Loucy (cell line): ENCODE data around the gene PACRGL.

Experiments used
- H2AFZ ChIP-seq: fragments of 200-600 bp; sonication (generic); 2 replicates; pipeline ENCODE4 v1.6.0; 2016; ENCODE audit warnings: antibody characterized with exemption, mild to moderate bottlenecking, low read length, moderate library complexity
- H3F3A ChIP-seq: fragments of 200-600 bp; 2 replicates; pipeline ENCODE4 v1.6.0; 2016; ENCODE audit warnings: antibody characterized with exemption, low read depth, mild to moderate bottlenecking
- H3K27me3 ChIP-seq: fragments of 200-600 bp; sonication (generic); 2 replicates; pipeline ENCODE4 v1.6.1; 2014; ENCODE audit warnings: low read length, mild to moderate bottlenecking; ENCODE audit not compliant: insufficient read depth, poor library complexity, severe bottlenecking
- H3K36me3 ChIP-seq: fragments of 200-600 bp; sonication (generic); 2 replicates; pipeline ENCODE4 v1.6.1; 2016; ENCODE audit warnings: low read length; ENCODE audit not compliant: insufficient read depth
- H3K4me1 ChIP-seq: fragments of 200-600 bp; sonication (generic); 2 replicates; pipeline ENCODE4 v1.5.1; 2014; ENCODE audit warnings: low read length, mild to moderate bottlenecking; ENCODE audit not compliant: insufficient read depth, poor library complexity, severe bottlenecking
- H3K4me2 ChIP-seq: fragments of 200-600 bp; sonication (generic); 2 replicates; pipeline ENCODE4 v1.6.0; 2014; ENCODE audit warnings: antibody characterized with exemption, low read length, low read depth, mild to moderate bottlenecking; ENCODE audit not compliant: poor library complexity, severe bottlenecking
- H3K4me3 ChIP-seq: fragments of 200-600 bp; sonication (generic); 2 replicates; pipeline ENCODE4 v1.5.1; 2014; ENCODE audit warnings: low read length, mild to moderate bottlenecking, mixed read lengths; ENCODE audit not compliant: poor library complexity, severe bottlenecking
- H3K79me2 ChIP-seq: fragments of 200-600 bp; sonication (generic); 2 replicates; pipeline ENCODE4 v1.6.1; 2014; ENCODE audit warnings: low read length; ENCODE audit not compliant: insufficient read depth
- H3K9ac ChIP-seq: fragments of 200-600 bp; sonication (generic); 2 replicates; pipeline ENCODE4 v1.6.0; 2014; ENCODE audit warnings: mild to moderate bottlenecking, low read depth, low read length, moderate library complexity; ENCODE audit not compliant: poor library complexity, severe bottlenecking
- H3K9me2 ChIP-seq: fragments of 200-600 bp; sonication (generic); replicated peaks from 2 replicates; pipeline ENCODE4 v1.6.1; 2016; ENCODE audit warnings: low read depth, low read length, mixed read lengths
- H3K9me3 ChIP-seq: fragments of 200-600 bp; sonication (generic); 2 replicates; pipeline ENCODE4 v1.6.1; 2014; ENCODE audit warnings: mild to moderate bottlenecking, antibody characterized with exemption, low read length, low read depth; ENCODE audit not compliant: insufficient read depth
- H4K20me1 ChIP-seq: fragments of 200-600 bp; sonication (generic); 2 replicates; pipeline ENCODE4 v1.6.0; 2014; ENCODE audit warnings: antibody characterized with exemption, low read length, mild to moderate bottlenecking; ENCODE audit not compliant: insufficient read depth, poor library complexity, severe bottlenecking
- EZH2phosphoT487 ChIP-seq: fragments of 200-600 bp; IDR thresholded peaks from 2 replicates; pipeline ENCODE4 v1.6.1; 2018; ENCODE audit warnings: antibody characterized with exemption, mild to moderate bottlenecking, moderate library complexity, borderline replicate concordance
- TF ChIP-seq, protein P1 (sequence below): fragments of 200-600 bp; sonication (generic); conservative IDR thresholded peaks from 2 replicates; pipeline ENCODE4 v1.5.1; 2014; ENCODE audit warnings: mild to moderate bottlenecking, antibody characterized with exemption, low read length

The PACRGL gene

GRCh38 chr4:20682853-20683252 lies 17.4 kb upstream of the PACRGL start:
- H3K4me2 ChIP-seq, result no peak overlapping the region
- no peaks in the 10 kb centered on the region for H3K9me2 ChIP-seq
- H3K9ac ChIP-seq, result no peak overlapping the region
- no peak overlapping the region for H3K4me3 ChIP-seq
- no peaks in the 10 kb centered on the region for H3K36me3 ChIP-seq
- H3F3A ChIP-seq, result no peaks in the 10 kb centered on the region
- H3K9me3 ChIP-seq, result no peaks in the 10 kb centered on the region
- no peak overlapping the region for H2AFZ ChIP-seq
- no peaks in the 10 kb centered on the region for H4K20me1 ChIP-seq
- no peak for TF ChIP-seq EZH2phosphoT487
- TF ChIP-seq, protein P1, sequence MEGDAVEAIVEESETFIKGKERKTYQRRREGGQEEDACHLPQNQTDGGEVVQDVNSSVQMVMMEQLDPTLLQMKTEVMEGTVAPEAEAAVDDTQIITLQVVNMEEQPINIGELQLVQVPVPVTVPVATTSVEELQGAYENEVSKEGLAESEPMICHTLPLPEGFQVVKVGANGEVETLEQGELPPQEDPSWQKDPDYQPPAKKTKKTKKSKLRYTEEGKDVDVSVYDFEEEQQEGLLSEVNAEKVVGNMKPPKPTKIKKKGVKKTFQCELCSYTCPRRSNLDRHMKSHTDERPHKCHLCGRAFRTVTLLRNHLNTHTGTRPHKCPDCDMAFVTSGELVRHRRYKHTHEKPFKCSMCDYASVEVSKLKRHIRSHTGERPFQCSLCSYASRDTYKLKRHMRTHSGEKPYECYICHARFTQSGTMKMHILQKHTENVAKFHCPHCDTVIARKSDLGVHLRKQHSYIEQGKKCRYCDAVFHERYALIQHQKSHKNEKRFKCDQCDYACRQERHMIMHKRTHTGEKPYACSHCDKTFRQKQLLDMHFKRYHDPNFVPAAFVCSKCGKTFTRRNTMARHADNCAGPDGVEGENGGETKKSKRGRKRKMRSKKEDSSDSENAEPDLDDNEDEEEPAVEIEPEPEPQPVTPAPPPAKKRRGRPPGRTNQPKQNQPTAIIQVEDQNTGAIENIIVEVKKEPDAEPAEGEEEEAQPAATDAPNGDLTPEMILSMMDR, result no peak
- no peaks in the 10 kb centered on the region for H3K27me3 ChIP-seq
- no peaks in the 10 kb centered on the region for H3K4me1 ChIP-seq
- H3K79me2 ChIP-seq, result no peaks in the 10 kb centered on the region

DNA sequence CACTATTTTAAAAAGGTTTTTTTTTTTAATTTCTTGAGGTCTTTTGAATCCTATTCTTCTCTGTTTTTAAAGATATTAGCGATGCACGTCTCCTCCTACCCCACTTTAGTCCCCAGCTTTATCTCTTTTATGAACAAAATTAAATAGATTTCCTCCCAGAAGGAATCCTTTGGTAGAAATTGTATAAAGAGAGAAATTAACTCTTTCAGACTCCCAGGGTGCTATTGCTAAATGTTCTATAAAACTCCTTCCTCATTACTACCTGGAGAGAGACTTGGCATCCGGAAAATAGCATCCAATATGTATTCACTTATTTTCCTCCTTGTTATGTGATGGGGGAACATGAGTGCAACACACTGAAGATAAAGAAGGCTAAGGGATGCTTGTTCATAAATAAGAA lies 16.5 kb upstream of the PACRGL start:
- H4K20me1 ChIP-seq, result no peaks in the 10 kb centered on the region
- no peaks in the 10 kb centered on the region for H3K9me2 ChIP-seq
- no peak overlapping the region for H2AFZ ChIP-seq
- H3K9ac ChIP-seq, result no peak overlapping the region
- no peaks in the 10 kb centered on the region for H3K79me2 ChIP-seq
- H3K4me2 ChIP-seq, result no peak overlapping the region
- no peaks in the 10 kb centered on the region for H3K4me1 ChIP-seq
- H3F3A ChIP-seq, result no peaks in the 10 kb centered on the region
- no peaks in the 10 kb centered on the region for H3K36me3 ChIP-seq
- no peak overlapping the region for H3K4me3 ChIP-seq
- no peaks in the 10 kb centered on the region for H3K9me3 ChIP-seq
- TF ChIP-seq, protein P1, result no peak
- no peak for TF ChIP-seq EZH2phosphoT487
- no peaks in the 10 kb centered on the region for H3K27me3 ChIP-seq

GRCh38 chr4:20684852-20685763 lies 15.2 kb upstream of the PACRGL start:
- Histone ChIP-seq H3K36me3 (no peaks in the 10 kb centered on the region), H3K4me3 (no peak overlapping the region), H3K4me1 (no peaks in the 10 kb centered on the region), H3K79me2 (no peaks in the 10 kb centered on the region), H3K9ac (no peak overlapping the region), H3F3A (no peaks in the 10 kb centered on the region), H3K9me3 (no peaks in the 10 kb centered on the region), H3K9me2 (no peaks in the 10 kb centered on the region), H4K20me1 (no peaks in the 10 kb centered on the region), H3K4me2 (no peak overlapping the region), H3K27me3 (no peaks in the 10 kb centered on the region), H2AFZ (peak overlapping the region; percentile 32)
- TF ChIP-seq EZH2phosphoT487, result no peak
- TF ChIP-seq, protein P1, result peak; percentile 75
